Body of pancreas (tissue), 4 donors: Measurements from ENCODE around the gene SLC6A8.

Source experiments
- CTCF ChIP-seq, 7 experiments: fragments of 450-650 bp in 4 of 7; fragments of 200-600 bp in 3 of 7; sonication (generic) in 3 of 7; IDR thresholded peaks; one replicate each; pipeline ENCODE4 v1.5.1; 2016 to 2019; ENCODE audit warnings: antibody characterized with exemption in 7 of 7
- POLR2A ChIP-seq, 3 donors: fragments of 450-650 bp; IDR thresholded peaks; one replicate each; pipeline ENCODE4 v1.6.1; 2016; ENCODE audit warnings: antibody characterized with exemption in 3 of 3, mild to moderate bottlenecking in 2 of 3

- TF ChIP-seq POLR2A (IDR thresholded peaks at IDR 0.05) (no peak), CTCF (IDR thresholded peaks at IDR 0.05) (no peak)
Measured at GRCh38 chrX:153670748-153671588, 16.8 kb upstream of the SLC6A8 start.
